HG02884 (cell line): ENCODE data around the gene ETFA.

ENCODE experiments used
- ATAC-seq: cut with Tn5 transposase; IDR thresholded peaks from one replicate; pipeline ENCODE4 v1.9.1; 2021; ENCODE audit warnings: mild to moderate bottlenecking, moderate library complexity; ENCODE audit not compliant: unreplicated experiment

The ETFA gene

GRCh38 chr15:76311100-76311953, at the start of gene ETFA:
Gene ETFA (minus strand): TSS chr15:76311469. CDS start chr15:76311388, 81 bp downstream.
- peak; percentile 98 for ATAC-seq

DNA sequence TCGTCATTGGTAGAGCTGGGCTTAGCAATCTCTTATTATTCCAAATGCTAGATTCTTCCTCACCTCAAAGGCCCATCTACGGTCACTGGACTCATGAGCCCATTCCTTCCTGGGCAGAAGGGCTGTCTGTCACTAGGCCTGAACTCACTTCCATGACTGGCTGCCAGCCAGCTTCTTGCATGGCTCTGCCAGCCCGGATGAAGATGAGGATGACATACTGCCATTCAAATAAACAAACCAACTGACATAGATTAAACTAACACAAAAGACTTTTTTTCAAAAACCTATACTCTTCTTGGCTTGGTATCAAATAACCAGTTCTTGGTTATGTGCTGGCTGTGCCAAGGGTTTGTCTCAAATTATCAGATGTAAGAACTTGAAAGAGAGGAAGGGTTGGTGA, 49.1 kb upstream of the ETFA start:
- ATAC-seq = no peak

GRCh38 chr15:76359152-76359551, 47.9 kb upstream of the ETFA start:
- no peak for ATAC-seq

DNA sequence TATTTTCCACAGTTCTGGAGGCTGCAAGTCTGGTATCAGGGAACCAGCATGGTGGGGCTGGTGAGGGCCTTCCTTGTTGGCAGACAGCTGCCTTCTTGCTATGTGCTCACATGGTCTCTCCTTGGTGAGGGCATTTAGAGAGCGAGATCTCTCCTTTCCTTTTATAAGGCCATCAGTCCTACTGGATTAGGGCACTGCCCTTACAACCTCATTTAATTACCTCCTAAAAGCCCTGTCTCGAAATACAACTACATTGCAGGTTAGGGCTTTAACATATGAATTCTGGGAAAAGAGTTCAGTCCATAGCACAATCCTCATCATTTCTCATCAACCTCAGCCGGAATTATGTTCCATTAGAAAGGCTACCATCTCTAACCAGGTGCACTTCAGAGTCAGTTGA, 47.2 kb upstream of the ETFA start:
- no peak for ATAC-seq

GRCh38 chr15:76354823-76355440, 43.7 kb upstream of the ETFA start:
- no peak for ATAC-seq

GRCh38 chr15:76353903-76354302, 42.6 kb upstream of the ETFA start:
- no peak for ATAC-seq

GRCh38 chr15:76353023-76353577, 41.8 kb upstream of the ETFA start:
- ATAC-seq = no peak

DNA sequence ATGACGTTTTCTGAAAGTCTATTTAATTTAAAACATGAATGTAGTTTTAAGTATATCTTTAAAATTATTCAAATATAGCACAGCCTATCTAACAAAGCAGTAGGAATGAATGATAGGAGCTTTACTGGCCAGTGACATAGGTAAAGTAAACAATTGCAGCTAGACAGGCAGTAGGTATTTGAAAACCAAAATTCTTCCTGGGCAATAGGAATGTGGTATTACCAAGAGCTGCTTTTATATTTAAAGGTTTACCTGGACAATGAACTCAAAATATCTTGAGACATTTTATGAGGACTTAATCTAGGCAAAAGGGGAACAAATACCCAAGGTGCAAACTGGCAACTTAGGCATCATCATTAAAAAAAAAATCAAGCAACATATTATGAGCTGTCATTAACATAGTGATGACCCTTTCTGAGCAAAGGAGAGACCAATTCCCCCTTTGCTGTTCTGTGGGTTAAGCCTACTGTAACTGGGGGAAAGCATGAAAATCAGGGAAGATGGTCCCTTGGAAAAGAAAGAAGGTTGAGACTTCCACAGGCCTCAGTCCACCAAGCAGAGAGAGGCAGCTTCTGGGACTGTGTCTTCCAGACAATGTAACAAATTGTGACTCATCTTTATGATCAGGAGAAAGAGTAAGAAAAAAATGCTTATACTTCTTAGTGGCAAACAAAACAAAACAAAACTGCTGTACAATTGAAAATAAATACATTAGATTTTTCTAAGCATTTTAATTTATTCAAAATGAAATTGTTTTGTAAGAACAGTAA, 38.2 kb upstream of the ETFA start:
- ATAC-seq = no peak

GRCh38 chr15:76347482-76348055, 36.3 kb upstream of the ETFA start:
- no peak for ATAC-seq

GRCh38 chr15:76346669-76347481, 35.6 kb upstream of the ETFA start:
- no peak for ATAC-seq

DNA sequence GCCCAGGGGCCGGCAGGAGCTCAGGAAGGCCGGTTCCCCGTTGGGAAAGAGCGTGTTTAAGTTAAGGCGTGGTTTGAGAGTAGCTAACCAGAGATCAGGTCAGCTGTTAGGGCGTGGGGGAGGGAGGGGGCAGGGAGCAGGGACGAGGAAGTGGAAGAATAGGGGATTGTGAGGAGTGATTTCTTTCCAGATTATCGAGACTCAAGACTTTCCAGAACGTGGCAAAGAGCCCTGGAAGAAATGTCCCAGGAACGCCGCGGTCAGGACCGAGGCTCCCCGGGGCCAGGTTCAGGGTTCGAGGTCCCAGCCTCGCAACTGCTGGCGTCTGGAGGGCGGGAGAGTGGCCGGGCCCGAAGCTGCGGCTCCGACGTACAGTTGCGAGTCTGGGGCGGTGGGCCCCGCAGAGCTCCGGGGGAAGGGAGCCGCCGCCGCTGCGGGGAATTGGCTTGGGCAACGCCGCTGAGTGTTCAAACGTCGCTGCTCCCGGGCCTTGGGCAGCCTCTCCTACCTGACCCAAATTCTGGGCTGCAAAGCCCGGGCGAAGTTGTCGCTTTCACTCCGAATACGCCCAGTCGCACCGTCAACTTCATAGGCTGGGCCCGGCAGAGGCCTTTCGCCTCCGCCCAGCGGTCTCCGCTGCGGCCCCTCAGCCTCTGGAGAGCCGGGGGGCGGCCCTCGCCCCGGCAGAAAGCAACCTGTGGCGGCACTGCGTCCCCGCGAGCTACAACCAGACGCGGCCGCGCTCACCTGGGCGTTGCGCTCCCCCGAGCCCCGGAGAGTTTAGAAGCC, 34.8 kb upstream of the ETFA start:
- no peak for ATAC-seq

- ATAC-seq = no peak
These were observed 34.3 kb upstream of the ETFA start for GRCh38 chr15:76345583-76345879.

DNA sequence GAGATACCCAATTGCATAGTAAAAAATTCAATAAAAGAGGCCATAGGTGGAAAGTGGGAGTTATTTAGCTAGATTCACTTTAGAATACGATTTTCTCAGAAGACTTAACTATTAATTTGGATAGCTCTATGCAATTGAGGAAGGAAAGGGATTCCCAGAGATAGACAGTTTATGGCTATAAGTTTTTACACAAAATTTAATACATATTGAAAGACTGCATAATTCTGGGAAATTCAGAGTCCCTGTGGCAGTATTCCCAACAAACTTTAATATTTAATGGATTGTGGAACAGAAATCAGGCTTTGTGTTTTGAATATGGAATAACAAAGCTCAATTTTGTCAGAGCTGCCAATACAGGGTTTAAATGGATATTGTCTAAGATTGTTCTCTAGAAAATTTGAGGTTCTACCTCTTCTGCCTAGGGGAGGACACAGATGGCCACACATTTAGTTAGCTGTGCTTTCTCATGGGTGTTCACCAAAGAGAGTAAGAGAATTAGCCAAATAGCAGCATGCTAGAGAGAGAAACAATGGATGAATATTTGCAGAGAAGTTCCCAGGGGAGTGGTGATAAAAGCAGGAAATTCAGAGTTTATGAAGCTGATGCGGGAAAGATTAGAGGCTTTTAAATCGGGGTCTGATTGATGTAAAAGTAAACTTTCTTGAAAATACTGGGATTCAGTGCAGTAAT, 33.8 kb upstream of the ETFA start:
- ATAC-seq = no peak

DNA sequence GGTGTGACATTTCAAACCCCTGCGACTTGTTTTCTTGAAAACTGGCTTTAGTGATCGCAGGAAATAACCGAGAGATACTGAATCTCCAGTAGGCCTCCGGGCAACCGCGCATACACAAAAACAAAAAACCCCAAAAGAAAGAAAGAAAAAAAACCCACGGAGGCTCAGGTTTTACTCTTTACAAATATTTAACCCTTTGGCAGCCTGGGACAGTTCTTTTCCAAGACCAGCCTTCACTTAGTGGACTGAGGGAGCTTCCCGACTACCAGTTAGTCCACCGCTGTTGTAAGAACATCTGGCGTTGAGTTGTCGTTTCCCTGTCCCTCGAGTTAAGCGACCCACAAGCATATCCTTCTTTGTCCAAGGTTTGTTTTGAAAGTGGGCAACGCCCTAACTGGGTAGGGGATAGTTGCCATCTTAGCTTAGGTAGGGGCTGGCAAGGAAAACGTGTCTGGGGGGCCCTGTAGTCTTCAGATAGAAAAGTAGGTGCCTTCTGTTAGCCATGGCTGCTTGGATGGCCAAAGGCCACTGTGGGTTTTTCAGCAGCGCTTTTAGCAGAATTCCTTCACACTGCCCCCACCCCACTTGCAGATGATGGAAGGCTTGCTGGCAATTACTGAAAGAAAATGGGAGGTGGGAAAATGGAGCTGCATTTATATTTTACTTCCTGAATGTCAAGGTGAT, 32.2 kb upstream of the ETFA start:
- ATAC-seq = no peak

GRCh38 chr15:76342382-76343201, 31.3 kb upstream of the ETFA start:
- ATAC-seq = no peak

- ATAC-seq = no peak
These were observed 30.8 kb upstream of the ETFA start for GRCh38 chr15:76342058-76342381.

DNA sequence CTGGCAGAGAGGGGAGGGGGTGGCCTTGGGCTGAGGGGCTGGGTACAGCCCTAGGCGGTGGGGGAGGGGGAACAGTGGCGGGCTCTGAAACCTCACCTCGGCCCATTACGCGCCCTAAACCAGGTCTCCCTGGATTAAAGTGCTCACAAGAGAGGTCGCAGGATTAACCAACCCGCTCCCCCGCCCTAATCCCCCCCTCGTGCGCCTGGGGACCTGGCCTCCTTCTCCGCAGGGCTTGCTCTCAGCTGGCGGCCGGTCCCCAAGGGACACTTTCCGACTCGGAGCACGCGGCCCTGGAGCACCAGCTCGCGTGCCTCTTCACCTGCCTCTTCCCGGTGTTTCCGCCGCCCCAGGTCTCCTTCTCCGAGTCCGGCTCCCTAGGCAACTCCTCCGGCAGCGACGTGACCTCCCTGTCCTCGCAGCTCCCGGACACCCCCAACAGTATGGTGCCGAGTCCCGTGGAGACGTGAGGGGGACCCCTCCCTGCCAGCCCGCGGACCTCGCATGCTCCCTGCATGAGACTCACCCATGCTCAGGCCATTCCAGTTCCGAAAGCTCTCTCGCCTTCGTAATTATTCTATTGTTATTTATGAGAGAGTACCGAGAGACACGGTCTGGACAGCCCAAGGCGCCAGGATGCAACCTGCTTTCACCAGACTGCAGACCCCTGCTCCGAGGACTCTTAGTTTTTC, 30.2 kb upstream of the ETFA start:
- no peak for ATAC-seq
